Fibroblast of pulmonary artery (primary cell): ENCODE data around the gene ELFN2.

ENCODE experiments used
- DNase-seq: peaks from one replicate; pipeline ENCODE4 v3.0.0-alpha.2; 2010; ENCODE audit warnings: low read depth
- H3K4me3 ChIP-seq: replicated peaks from 2 replicates; pipeline ENCODE4 v1.5.1; 2011; ENCODE audit warnings: low read depth, mild to moderate bottlenecking, control low read depth, low read length, moderate library complexity
- TF ChIP-seq, protein P1 (sequence below): IDR thresholded peaks from 2 replicates; pipeline ENCODE4 v1.5.1; 2011; ENCODE audit warnings: mild to moderate bottlenecking, control low read depth, low read length, inconsistent platforms; ENCODE audit errors: missing control alignments

The ELFN2 gene

DNA sequence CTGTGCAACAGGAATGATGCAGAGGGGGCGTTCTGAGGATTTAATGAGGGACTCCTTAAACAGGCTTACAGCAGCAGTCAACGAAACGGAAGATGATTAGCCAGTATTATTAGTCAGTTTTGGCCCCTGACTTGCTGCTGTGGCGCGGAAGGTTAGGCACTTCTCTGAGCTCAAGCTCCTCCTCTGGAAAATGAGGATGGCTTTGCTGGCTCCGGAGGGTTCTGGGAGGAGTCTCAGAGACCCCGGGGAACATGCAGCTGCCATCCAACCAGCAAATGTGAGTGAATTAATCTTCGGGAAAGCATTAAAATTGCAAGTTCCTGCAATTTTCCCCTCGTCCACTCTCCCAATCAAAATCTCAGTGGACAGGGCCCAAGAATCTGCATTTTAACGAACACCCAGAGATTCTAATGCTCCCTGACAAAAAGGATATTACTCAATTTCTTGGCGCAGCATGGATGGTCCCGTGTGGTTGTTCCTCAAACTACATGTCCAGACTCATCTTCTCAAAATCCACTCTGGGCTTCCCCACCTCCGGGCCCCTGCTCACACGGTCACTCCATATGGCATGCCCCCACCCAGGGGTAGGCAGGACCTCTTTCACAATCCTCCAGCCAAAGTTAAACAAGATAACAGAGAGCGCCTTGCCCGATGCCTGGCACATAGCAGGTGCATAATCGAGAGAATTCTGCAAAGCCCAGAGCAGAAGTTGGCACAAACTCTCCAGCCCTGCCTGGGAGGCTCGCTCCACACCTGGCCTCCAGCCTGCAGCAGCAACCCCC, 6.4 kb downstream of the ELFN2 start:
- H3K4me3 ChIP-seq = no peak overlapping the region
- DNase-seq = no peak
- TF ChIP-seq, protein P1, sequence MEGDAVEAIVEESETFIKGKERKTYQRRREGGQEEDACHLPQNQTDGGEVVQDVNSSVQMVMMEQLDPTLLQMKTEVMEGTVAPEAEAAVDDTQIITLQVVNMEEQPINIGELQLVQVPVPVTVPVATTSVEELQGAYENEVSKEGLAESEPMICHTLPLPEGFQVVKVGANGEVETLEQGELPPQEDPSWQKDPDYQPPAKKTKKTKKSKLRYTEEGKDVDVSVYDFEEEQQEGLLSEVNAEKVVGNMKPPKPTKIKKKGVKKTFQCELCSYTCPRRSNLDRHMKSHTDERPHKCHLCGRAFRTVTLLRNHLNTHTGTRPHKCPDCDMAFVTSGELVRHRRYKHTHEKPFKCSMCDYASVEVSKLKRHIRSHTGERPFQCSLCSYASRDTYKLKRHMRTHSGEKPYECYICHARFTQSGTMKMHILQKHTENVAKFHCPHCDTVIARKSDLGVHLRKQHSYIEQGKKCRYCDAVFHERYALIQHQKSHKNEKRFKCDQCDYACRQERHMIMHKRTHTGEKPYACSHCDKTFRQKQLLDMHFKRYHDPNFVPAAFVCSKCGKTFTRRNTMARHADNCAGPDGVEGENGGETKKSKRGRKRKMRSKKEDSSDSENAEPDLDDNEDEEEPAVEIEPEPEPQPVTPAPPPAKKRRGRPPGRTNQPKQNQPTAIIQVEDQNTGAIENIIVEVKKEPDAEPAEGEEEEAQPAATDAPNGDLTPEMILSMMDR = no peak

GRCh38 chr22:37419969-37420685, 7.2 kb downstream of the ELFN2 start:
- peak overlapping the region; percentile 22 for H3K4me3 ChIP-seq
- DNase-seq = no peak
- TF ChIP-seq, protein P1 = no peak

GRCh38 chr22:37419370-37419968, 7.8 kb downstream of the ELFN2 start:
- H3K4me3 ChIP-seq = no peak overlapping the region
- TF ChIP-seq, protein P1 = no peak
- DNase-seq = no peak

GRCh38 chr22:37418627-37419369, 8.5 kb downstream of the ELFN2 start:
- TF ChIP-seq, protein P1 = no peak
- H3K4me3 ChIP-seq = no peak overlapping the region
- no peak for DNase-seq

DNA sequence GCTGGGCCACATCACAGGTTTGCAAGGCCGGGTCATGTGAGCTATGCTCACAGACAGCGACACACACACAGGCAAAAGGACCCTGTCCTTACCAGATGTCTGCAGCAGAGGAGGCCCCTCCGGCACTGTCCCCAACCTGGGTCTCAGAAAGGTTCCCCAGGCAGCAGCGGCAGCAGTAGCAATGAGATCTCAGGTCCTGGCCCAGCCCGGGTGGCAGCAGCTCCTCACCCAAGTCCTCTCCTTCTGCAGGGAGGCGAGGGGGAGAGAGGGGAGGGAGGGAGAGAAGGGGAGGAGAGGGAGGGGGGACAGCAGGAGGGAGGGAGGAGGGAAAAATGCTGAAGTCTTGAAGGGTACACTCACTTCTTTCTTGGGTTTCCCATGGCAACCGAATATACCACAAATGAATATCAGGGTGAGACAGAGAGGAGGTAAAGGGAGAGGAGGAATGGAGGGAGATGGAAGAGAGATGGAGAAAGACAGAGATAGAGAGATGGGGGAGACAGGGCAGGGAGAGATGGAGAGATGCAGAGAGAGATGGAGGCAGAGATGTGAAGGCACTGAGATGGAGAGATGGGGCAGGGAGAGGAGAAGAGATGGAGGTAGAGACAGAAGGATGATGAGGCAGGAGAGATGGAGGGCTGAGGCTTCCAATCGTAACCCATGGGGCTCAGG, 9.5 kb downstream of the ELFN2 start:
- no peak for DNase-seq
- no peak overlapping the region for H3K4me3 ChIP-seq
- TF ChIP-seq, protein P1 = no peak

GRCh38 chr22:37417264-37417663, 10.0 kb downstream of the ELFN2 start:
- no peak for DNase-seq
- TF ChIP-seq, protein P1 = no peak
- H3K4me3 ChIP-seq = no peak overlapping the region
